GM18858 (cell line): ENCODE measurements around the gene MAN2A2.

ENCODE experiments used
- ATAC-seq: cut with Tn5 transposase; IDR thresholded peaks from one replicate; pipeline ENCODE4 v1.9.1; 2021; ENCODE audit not compliant: unreplicated experiment

MAN2A2 gene

GRCh38 chr15:90883976-90884718, 19.0 kb upstream of the MAN2A2 start, which contains the start of gene FES:
Gene FES (plus strand): TSS chr15:90884504. CDS start chr15:90885046, 542 bp downstream.
- ATAC-seq = no peak

- ATAC-seq = no peak
Observed at GRCh38 chr15:90884719-90885431, 18.2 kb upstream of the MAN2A2 start.

GRCh38 chr15:90885432-90886290, 17.4 kb upstream of the MAN2A2 start:
- peak; percentile 49 for ATAC-seq

- ATAC-seq = no peak
Observed at GRCh38 chr15:90886291-90886614, 16.8 kb upstream of the MAN2A2 start.

- no peak for ATAC-seq
Observed at GRCh38 chr15:90887037-90887481, 16.0 kb upstream of the MAN2A2 start.

- no peak for ATAC-seq
Observed at GRCh38 chr15:90889313-90889730, 13.8 kb upstream of the MAN2A2 start.

- ATAC-seq = no peak
Observed at GRCh38 chr15:90889736-90890456, 13.2 kb upstream of the MAN2A2 start.

GRCh38 chr15:90890839-90891238, 12.3 kb upstream of the MAN2A2 start:
- ATAC-seq = no peak

GRCh38 chr15:90891346-90891949, 11.7 kb upstream of the MAN2A2 start:
- ATAC-seq = no peak

- ATAC-seq = no peak
Observed at GRCh38 chr15:90892023-90892422, 11.1 kb upstream of the MAN2A2 start.

- no peak for ATAC-seq
Observed at GRCh38 chr15:90892498-90893174, 10.5 kb upstream of the MAN2A2 start.

- no peak for ATAC-seq
Observed at GRCh38 chr15:90893175-90894090, 9.7 kb upstream of the MAN2A2 start.

- no peak for ATAC-seq
Observed at GRCh38 chr15:90895571-90896117, 7.5 kb upstream of the MAN2A2 start.

GRCh38 chr15:90897131-90897655, 5.9 kb upstream of the MAN2A2 start:
- peak; percentile 71 for ATAC-seq

GRCh38 chr15:90901175-90902039, 1.7 kb upstream of the MAN2A2 start:
- no peak for ATAC-seq

GRCh38 chr15:90902040-90902839, 862 bp upstream of the MAN2A2 start:
- ATAC-seq = peak; percentile 55
